HepG2 (cell line): ENCODE results near the gene APOL2. TPM values are rescaled to one million over a fixed set of nuclear protein-coding genes. Genes with fewer than 3 reads are reported as not detected.

ENCODE experiments used
- ATAC-seq: fragments of 200-7000 bp; cut with Tn5 transposase; 3 replicates; pipeline ENCODE4 v1.9.1; 2020; ENCODE audit warnings: mild to moderate bottlenecking, moderate library complexity
- BruUV-seq: library from RNA; stranded (reverse); fragments of 400-500 nt; replicated peaks from 2 replicates; lab custom pipeline; 2021; lab: Mats Ljungman, UMichigan
- CTCF ChIA-PET: fragments of 300-600 bp; formaldehyde crosslinking; extraction: SDS; loops from one replicate; lab custom pipeline; 2021; ENCODE audit warnings: low total read pairs, inconsistent platforms, low intra/inter-chr PET ratio; lab: Yijun Ruan, JAX
- POLR2A ChIA-PET: fragments of 350-600 bp; sonication (Branson Sonifier 250); formaldehyde crosslinking; loops from one replicate; lab custom pipeline; 2020; ENCODE audit warnings: antibody characterized with exemption, inconsistent platforms; lab: Yijun Ruan, JAX
- DNase-seq: peaks from one replicate; pipeline ENCODE4 v3.0.0-alpha.2; 2015; ENCODE audit warnings: low spot score
- FAIRE-seq: peaks from 3 replicates; lab custom pipeline; 2011; peaks lifted over from hg19 to GRCh38; lab: Jason Lieb, UNC
- H2AFZ ChIP-seq: one replicate; pipeline ENCODE4 v1.6.1; 2011; ENCODE audit warnings: low read length, inconsistent platforms
- H3K27ac ChIP-seq: fragments of 300-600 bp; 3 replicates; pipeline ENCODE4 v1.8.0; 2011; ENCODE audit warnings: mixed run types, mild to moderate bottlenecking, mixed read lengths, low read length, inconsistent platforms; ENCODE audit not compliant: insufficient read depth; ENCODE audit errors: extremely low read length
- H3K27me3 ChIP-seq, 2 experiments: fragments of 200-600 bp in 1 of 2; 2 replicates in 1 of 2; 3 replicates in 1 of 2; pipeline versions ENCODE4 v1.6.0 to v1.8.0; 2011; ENCODE audit warnings: low read length in 2 of 2, mild to moderate bottlenecking in 2 of 2, moderate library complexity in 2 of 2, inconsistent platforms in 1 of 2; ENCODE audit not compliant: insufficient read depth in 2 of 2, control insufficient read depth in 1 of 2
- H3K36me3 ChIP-seq, 2 experiments: fragments of 200-600 bp in 1 of 2; replicated peaks in 1 of 2; 2 replicates in 1 of 2; 3 replicates in 1 of 2; pipeline versions ENCODE4 v1.5.1 to v1.8.0; 2011; ENCODE audit warnings: low read length in 2 of 2, inconsistent platforms in 1 of 2; ENCODE audit not compliant: insufficient read depth in 2 of 2, control insufficient read depth in 1 of 2
- H3K4me1 ChIP-seq: 2 replicates; pipeline ENCODE4 v1.5.1; 2012; ENCODE audit warnings: low read length, inconsistent platforms; ENCODE audit not compliant: insufficient read depth
- H3K4me2 ChIP-seq: 2 replicates; pipeline ENCODE4 v1.6.0; 2011; ENCODE audit warnings: low read depth, low read length, inconsistent platforms
- H3K4me3 ChIP-seq, 3 experiments: fragments of 200-600 bp in 1 of 3; sonication (generic), shearing (Covaris generic) in 1 of 3; replicated peaks in 1 of 3; 2 replicates each; pipeline ENCODE4 v1.5.1; 2011 to 2016; ENCODE audit warnings: low read length in 3 of 3, inconsistent platforms in 2 of 3, low read depth in 2 of 3, mild to moderate bottlenecking in 2 of 3, control low read depth in 1 of 3, mixed read lengths in 1 of 3; ENCODE audit not compliant: insufficient read depth in 1 of 3
- H3K79me2 ChIP-seq: one replicate; pipeline ENCODE4 v1.6.1; 2011; ENCODE audit warnings: low read length, inconsistent platforms; ENCODE audit not compliant: insufficient read depth
- H3K9ac ChIP-seq: 2 replicates; pipeline ENCODE4 v1.6.0; 2011; ENCODE audit warnings: mild to moderate bottlenecking, low read depth, low read length, inconsistent platforms; ENCODE audit not compliant: insufficient read depth
- H3K9me3 ChIP-seq: 2 replicates; pipeline ENCODE4 v1.5.1; 2012; ENCODE audit warnings: mild to moderate bottlenecking, low read length
- H4K20me1 ChIP-seq: 2 replicates; pipeline ENCODE4 v1.6.0; 2011; ENCODE audit warnings: inconsistent platforms, mild to moderate bottlenecking, low read length, moderate library complexity; ENCODE audit not compliant: insufficient read depth
- ARNT ChIP-seq: fragments of 450-650 bp; IDR thresholded peaks from 2 replicates; pipeline ENCODE4 v1.6.1; 2017
- DMAP1 ChIP-seq: IDR thresholded peaks from 2 replicates; pipeline ENCODE4 v1.6.1; 2016
- KDM3A ChIP-seq: IDR thresholded peaks from 2 replicates; pipeline ENCODE4 v1.6.1; 2018; ENCODE audit warnings: low read depth, missing compliant biosample characterization
- MTF1 ChIP-seq: sonication (generic); formaldehyde crosslinking; IDR thresholded peaks from 2 replicates; pipeline ENCODE4 v1.5.0; 2020; ENCODE audit warnings: missing genetic modification reagents
- NCOR1 ChIP-seq: fragments of 200-600 bp; sonication (generic); IDR thresholded peaks from 2 replicates; pipeline ENCODE4 v1.7.0; 2017; ENCODE audit warnings: antibody characterized with exemption, low read length, borderline replicate concordance
- PHF5A ChIP-seq: IDR thresholded peaks from one replicate; pipeline ENCODE4 v1.6.1; 2018; ENCODE audit warnings: low read depth, missing genetic modification reagents; ENCODE audit not compliant: unreplicated experiment
- PRMT3 ChIP-seq: sonication (generic); formaldehyde crosslinking; IDR thresholded peaks from 2 replicates; pipeline ENCODE4 v1.8.1; 2022; ENCODE audit warnings: low read depth, mild to moderate bottlenecking, moderate library complexity, missing genetic modification reagents, borderline replicate concordance
- RBFOX2 ChIP-seq: fragments of 200-400 bp; formaldehyde crosslinking; IDR thresholded peaks from 2 replicates; pipeline ENCODE4 v1.6.1; 2017; ENCODE audit warnings: low read depth, mild to moderate bottlenecking, low read length
- ZBTB7B ChIP-seq: sonication (generic); formaldehyde crosslinking; IDR thresholded peaks from 2 replicates; pipeline ENCODE4 v1.4.0; 2020; ENCODE audit warnings: missing genetic modification reagents
- ZFP36L1 ChIP-seq: sonication (generic); formaldehyde crosslinking; IDR thresholded peaks from 2 replicates; pipeline ENCODE4 v1.8.0; 2022; ENCODE audit warnings: mild to moderate bottlenecking, missing genetic modification reagents, moderate library complexity
- ZNF331 ChIP-seq: sonication (generic); formaldehyde crosslinking; IDR thresholded peaks from 2 replicates; pipeline ENCODE4 v1.4.0; 2020; ENCODE audit warnings: missing genetic modification reagents
- ZNF619 ChIP-seq: sonication (generic); formaldehyde crosslinking; IDR thresholded peaks from 2 replicates; pipeline ENCODE4 v1.4.0; 2020; ENCODE audit warnings: mild to moderate bottlenecking, missing genetic modification reagents
- WGBS: methylation state at CpG from one replicate; pipeline ENCODE4 v1.1.6; 2017; ENCODE audit warnings: low lambda C conversion rate; 5-methylcytosine and 5-hydroxymethylcytosine counted together
- in situ Hi-C: cut with HindIII; loops from 2 replicates; pipeline ENCODE4 v1.10.0; 2017; ENCODE audit warnings: low pct_unique_long_range_greater_than_20kb; ENCODE audit not compliant: extremely low pct_ligation_motif_present
- intact Hi-C: fragments of 100-400 bp; cut with micrococcal nuclease; formaldehyde crosslinking; loops from one replicate; pipeline ENCODE4 v1.10.0; 2022; ENCODE audit not compliant: unreplicated experiment
- polyA plus RNA-seq, 8 experiments: library from polyadenylated mRNA; depleted of rRNA in 3 of 8; stranded (reverse) in 7 of 8; unstranded in 1 of 8; fragments of >200 nt; fragmentation: Illumina TruSeq in 4 of 8; extraction: Trizol in 4 of 8; gene quantifications; 2 replicates each; pipeline versions ENCODE4 v1.2.1 to v1.2.3, GENCODE V29; 2011 to 2016; ENCODE audit warnings: low read depth in 4 of 8, missing spikeins in 1 of 8, mixed read lengths in 1 of 8; ENCODE audit not compliant: insufficient read depth in 1 of 8
- total RNA-seq, 5 experiments: library from RNA; depleted of rRNA; stranded (reverse); fragments of >200 nt; fragmentation: Illumina TruSeq; extraction: Trizol; gene quantifications; 2 replicates each; pipeline ENCODE4 v1.2.3, GENCODE V29; 2016; ENCODE audit warnings: low read depth in 1 of 5
- TF ChIP-seq, protein P1 (sequence below): sonication (generic); formaldehyde crosslinking; IDR thresholded peaks from 2 replicates; pipeline ENCODE4 v1.4.0; 2020; ENCODE audit warnings: mild to moderate bottlenecking, low read depth, missing genetic modification reagents
- TF ChIP-seq, protein P2 (sequence below): sonication (generic); formaldehyde crosslinking; conservative IDR thresholded peaks from 2 replicates; pipeline ENCODE4 v1.8.0; 2022; ENCODE audit warnings: low read depth, missing genetic modification reagents

APOL2 gene
- total and polyA plus RNA-seq, 2 of the 13 experiments (the other 11 are each of a cell fraction or from before 2014, with no cell fraction given) = 28.7 to 51.2 TPM

DNA sequence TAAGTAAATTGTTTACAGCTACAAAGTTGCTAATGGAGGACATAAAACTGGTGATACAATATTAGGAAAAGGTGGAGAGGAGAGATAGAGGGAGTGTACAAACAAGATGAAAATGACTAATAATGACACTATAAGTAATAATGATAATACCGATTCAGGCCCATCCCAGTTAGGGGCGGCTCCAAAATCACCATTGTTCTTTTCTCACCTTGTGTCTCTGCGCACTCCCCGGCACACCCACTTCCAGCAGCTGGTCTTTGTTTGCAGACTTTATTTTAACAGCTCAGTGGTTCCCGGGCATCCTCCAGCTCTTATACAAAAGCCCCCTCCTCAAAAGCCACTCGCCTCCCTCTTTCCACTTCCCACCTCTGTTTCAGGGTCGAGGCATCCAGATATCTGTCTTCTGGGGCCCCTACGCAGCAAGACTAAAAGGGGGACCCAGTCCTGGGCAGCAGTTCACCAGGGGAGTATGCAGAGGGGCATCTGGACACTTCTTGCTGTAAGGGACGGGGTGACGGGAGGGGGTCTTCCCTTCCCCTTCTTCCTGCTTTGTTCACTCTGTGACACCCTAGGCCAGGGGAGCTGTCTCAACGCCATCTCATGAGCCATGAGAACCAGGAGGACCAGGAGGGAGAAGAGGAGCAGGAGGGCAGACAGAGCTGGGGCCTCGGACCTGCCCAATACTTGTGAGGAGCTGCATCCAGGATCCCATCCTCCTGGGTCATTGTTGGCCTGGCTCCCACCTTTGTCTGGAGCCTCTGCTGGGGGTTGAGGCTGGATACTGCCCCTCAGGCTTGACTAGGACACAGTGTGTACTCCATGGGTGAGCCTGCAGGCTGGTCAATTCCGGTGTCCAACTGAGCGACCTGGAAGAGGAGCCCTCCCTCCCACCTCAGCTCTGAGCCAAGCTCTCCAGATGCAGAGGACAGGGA lies 2.7 kb downstream of the APOL2 start:
- no peak for TF ChIP-seq NCOR1
- peak; percentile 61 for TF ChIP-seq RBFOX2
- no peak overlapping the region for H2AFZ ChIP-seq
- no TSS peak for BruUV-seq
- no peaks in the 10 kb centered on the region for H3K9me3 ChIP-seq
- ChIA-PET POLR2A (interaction anchor here (0.8 to 6.1 kb wide), 2 partner anchors 15 to 245 kb away, joined by 3 to 102 read pairs; partner anchors contain the start of genes APOL1 and TXN2), CTCF (no interaction called here)
- peaks cover 49% of the 10 kb centered on the region for H3K79me2 ChIP-seq
- H3K36me3 ChIP-seq = peaks cover 8 to 29% of the 10 kb centered on the region in 2 experiments; a peak in 3 of 5 replicates
- H3K9ac ChIP-seq = peak overlapping the region; percentile 78
- H3K4me1 ChIP-seq = peaks cover 72% of the 10 kb centered on the region
- H3K27me3 ChIP-seq = no peaks in the 10 kb centered on the region; a peak in 1 of 5 replicates
- H3K4me3 ChIP-seq = peak overlapping the region; percentile 71 to 94 (median 81)
- no peak for DNase-seq
- FAIRE-seq = no peak
- 97% methylated on average over 11 of the region's 14 CpGs for WGBS
- peak overlapping the region; percentile 94 for H3K4me2 ChIP-seq
- ATAC-seq = no peak
- H4K20me1 ChIP-seq = 0 out of 2 replicates have a peak, but pooled peaks cover 4% of the 10 kb centered on the region
- H3K27ac ChIP-seq = no peak overlapping the region
- in situ Hi-C loops = loop anchor here (10.0 kb wide), 1 partner anchor 48 kb away; no protein-coding TSS in a partner anchor
- intact Hi-C loops = loop anchor here (5.0 kb wide), 1 partner anchor 34 kb away; the partner anchor contains the start of gene APOL4

DNA sequence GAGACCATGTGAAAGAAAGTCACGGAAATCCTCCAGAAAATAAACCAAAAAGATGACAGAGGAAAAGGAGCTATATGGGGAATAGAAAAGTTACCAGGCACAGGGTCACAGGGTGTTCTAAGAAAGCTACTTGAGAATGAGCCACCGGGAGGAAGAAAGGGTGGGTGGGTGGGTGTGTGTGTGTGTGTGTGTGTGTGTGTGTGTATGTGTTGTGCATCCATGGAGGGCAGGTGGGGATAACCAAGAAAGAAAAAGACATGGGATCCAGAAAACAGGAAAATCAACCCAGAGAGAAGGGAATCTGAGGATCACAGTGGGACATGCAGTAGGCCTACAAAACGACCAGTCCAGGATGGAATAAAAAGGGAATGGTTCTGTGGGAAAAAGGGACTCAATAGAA lies 3.7 kb downstream of the APOL2 start:
- H2AFZ ChIP-seq = no peak overlapping the region
- CTCF ChIA-PET = no interaction called here
- no peak overlapping the region for H3K9ac ChIP-seq
- intact Hi-C loops (loop anchor here (5.0 kb wide), 1 partner anchor 33 kb away; the partner anchor contains the start of gene APOL4), in situ Hi-C loops (loop anchor here (10.0 kb wide), 1 partner anchor 49 kb away; no protein-coding TSS in a partner anchor)
- no peak for ATAC-seq
- no peak for DNase-seq
- no peaks in the 10 kb centered on the region for H3K9me3 ChIP-seq
- 94% methylated on average over 3 of the region's 3 CpGs for WGBS
- 0 out of 2 replicates have a peak, but pooled peaks cover 4% of the 10 kb centered on the region for H4K20me1 ChIP-seq
- H3K36me3 ChIP-seq = peaks cover 11 to 39% of the 10 kb centered on the region in 2 experiments; a peak in 4 of 5 replicates
- BruUV-seq = no TSS peak
- POLR2A ChIA-PET = interaction anchor here (6.1 kb wide), 1 partner anchor 16 kb away, joined by 102 read pairs; the partner anchor contains the start of gene APOL1
- peak overlapping the region; percentile 94 for H3K4me2 ChIP-seq
- FAIRE-seq = no peak
- H3K4me3 ChIP-seq = peak overlapping the region in 1 of 3 experiments; percentile 35; a peak in 2 of 6 replicates
- no peak overlapping the region for H3K27ac ChIP-seq
- H3K27me3 ChIP-seq = no peaks in the 10 kb centered on the region; a peak in 1 of 5 replicates
- peaks cover 83% of the 10 kb centered on the region for H3K4me1 ChIP-seq
- peaks cover 51% of the 10 kb centered on the region for H3K79me2 ChIP-seq
- TF ChIP-seq DMAP1 (CRISPR knock-in tag) (no peak), ZFP36L1 (CRISPR knock-in tag) (no peak), ARNT (no peak), ZBTB7B (CRISPR knock-in tag) (no peak), ZNF331 (CRISPR knock-in tag) (no peak), PRMT3 (CRISPR knock-in tag) (no peak), KDM3A (CRISPR knock-in tag) (no peak), MTF1 (no peak), ZNF619 (CRISPR knock-in tag) (no peak), PHF5A (CRISPR knock-in tag) (no peak)
- TF ChIP-seq, protein P1, sequence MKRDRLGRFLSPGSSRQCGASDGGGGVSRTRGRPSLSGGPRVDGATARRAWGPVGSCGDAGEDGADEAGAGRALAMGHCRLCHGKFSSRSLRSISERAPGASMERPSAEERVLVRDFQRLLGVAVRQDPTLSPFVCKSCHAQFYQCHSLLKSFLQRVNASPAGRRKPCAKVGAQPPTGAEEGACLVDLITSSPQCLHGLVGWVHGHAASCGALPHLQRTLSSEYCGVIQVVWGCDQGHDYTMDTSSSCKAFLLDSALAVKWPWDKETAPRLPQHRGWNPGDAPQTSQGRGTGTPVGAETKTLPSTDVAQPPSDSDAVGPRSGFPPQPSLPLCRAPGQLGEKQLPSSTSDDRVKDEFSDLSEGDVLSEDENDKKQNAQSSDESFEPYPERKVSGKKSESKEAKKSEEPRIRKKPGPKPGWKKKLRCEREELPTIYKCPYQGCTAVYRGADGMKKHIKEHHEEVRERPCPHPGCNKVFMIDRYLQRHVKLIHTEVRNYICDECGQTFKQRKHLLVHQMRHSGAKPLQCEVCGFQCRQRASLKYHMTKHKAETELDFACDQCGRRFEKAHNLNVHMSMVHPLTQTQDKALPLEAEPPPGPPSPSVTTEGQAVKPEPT = no peak
- TF ChIP-seq, protein P2, sequence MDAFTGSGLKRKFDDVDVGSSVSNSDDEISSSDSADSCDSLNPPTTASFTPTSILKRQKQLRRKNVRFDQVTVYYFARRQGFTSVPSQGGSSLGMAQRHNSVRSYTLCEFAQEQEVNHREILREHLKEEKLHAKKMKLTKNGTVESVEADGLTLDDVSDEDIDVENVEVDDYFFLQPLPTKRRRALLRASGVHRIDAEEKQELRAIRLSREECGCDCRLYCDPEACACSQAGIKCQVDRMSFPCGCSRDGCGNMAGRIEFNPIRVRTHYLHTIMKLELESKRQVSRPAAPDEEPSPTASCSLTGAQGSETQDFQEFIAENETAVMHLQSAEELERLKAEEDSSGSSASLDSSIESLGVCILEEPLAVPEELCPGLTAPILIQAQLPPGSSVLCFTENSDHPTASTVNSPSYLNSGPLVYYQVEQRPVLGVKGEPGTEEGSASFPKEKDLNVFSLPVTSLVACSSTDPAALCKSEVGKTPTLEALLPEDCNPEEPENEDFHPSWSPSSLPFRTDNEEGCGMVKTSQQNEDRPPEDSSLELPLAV = no peak
